Fibroblast of peridontal ligament (primary cell): Measurements from ENCODE around the gene EXTL1.
"Not testable (repeated sequence)": the region's sequence is repeated elsewhere in the genome, so short reads cannot be mapped to it uniquely, and the experiment has no call there.

Experiments
- DNase-seq: peaks from one replicate; pipeline ENCODE4 v3.0.0-alpha.2; 2010; ENCODE audit errors: extremely low read depth

Gene EXTL1, protein sequence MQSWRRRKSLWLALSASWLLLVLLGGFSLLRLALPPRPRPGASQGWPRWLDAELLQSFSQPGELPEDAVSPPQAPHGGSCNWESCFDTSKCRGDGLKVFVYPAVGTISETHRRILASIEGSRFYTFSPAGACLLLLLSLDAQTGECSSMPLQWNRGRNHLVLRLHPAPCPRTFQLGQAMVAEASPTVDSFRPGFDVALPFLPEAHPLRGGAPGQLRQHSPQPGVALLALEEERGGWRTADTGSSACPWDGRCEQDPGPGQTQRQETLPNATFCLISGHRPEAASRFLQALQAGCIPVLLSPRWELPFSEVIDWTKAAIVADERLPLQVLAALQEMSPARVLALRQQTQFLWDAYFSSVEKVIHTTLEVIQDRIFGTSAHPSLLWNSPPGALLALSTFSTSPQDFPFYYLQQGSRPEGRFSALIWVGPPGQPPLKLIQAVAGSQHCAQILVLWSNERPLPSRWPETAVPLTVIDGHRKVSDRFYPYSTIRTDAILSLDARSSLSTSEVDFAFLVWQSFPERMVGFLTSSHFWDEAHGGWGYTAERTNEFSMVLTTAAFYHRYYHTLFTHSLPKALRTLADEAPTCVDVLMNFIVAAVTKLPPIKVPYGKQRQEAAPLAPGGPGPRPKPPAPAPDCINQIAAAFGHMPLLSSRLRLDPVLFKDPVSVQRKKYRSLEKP

DNA sequence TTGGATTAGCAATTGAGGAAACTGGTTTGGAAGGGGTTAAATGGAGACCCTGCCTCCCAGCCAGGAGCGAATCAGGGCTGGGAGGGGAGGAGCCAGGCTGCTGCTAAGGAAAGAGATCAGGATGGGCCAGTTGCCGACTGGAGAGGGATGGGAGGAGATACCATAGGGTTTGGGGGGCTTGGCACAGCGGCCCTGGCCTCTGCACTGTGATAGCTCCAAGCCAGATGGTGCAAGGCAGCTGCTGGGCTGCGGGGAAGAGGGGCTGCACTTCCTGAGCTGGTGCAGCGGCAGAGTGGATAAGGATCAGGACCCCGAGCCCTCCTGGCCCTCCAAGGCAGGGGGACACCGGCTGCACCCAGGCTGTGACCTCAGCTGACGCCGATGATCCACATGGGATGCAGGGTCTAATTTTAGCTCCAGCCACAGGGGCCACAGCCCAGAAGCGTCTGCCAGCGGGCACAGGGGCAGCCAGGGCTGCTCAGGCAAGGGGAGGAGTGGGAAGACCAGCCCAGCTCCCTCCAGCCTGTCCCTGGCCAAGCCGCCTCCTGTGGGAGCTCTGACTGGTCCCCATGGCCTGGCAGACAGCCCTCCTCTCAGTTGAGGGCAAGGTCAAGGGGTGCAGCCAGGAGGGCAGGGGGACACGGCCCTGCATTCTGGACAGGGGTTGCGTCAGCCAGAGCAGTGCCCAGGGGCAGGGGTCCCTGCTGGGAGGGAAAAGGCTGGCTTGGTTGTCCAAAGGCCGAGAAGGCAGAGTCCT, at the start of gene EXTL1:
Gene EXTL1, plus strand, starts transcription at position 129 of the 757 bp plus-strand sequence. CDS start 872 bp downstream, outside the sequence.
- peak; percentile 34 for DNase-seq

DNA sequence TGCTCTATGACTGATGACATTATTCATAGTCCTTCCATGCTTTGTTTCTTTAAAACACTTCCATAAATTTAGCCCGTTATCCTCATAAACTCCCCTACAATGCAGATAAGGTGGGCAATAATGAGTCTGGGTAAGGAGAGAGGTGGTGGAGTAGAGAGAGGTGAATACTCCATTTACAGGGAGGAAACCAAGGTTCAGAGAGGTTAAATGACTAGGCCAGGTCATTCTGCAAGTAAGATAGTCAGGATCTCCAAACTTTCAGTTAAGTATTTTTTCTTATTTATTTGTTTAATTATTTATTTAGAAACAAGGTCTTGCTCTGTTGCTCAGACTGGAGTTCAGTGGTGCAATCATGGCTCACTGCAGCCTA, 49.8 kb upstream of the EXTL1 start:
- DNase-seq: no peak

DNA sequence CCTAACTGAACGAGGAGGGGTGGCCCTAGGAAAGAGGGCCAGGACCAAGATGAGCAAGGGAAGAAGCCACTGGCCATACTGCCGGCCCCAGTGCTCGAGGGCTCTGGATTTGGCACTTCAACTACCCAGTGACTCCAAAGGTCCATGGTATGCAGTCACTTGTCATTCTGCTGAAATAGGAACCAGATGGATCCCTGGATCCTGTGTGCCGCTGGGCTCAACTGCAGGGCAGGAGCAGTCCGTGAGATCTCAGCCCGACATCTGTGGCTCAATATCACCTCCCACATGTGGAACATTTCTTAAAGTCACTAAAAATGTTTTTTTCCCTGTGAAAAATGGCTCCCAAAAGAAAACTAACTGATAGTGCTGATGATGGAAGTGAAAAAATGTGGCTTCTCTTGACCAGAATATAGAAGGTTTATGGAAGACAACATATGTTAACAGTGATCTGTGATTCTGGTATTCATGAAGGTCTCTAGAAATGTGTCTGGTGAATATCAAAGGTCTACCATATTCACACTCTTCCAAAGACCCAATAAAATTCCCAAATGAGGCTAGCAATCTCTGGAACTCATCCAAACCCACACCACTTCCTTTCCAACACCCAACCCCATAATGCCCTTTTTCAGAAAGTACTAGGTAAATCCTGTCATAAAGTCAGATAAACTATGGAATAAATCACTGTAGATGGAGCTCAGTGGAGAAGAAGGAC, 47.8 kb upstream of the EXTL1 start:
- no peak for DNase-seq

DNA sequence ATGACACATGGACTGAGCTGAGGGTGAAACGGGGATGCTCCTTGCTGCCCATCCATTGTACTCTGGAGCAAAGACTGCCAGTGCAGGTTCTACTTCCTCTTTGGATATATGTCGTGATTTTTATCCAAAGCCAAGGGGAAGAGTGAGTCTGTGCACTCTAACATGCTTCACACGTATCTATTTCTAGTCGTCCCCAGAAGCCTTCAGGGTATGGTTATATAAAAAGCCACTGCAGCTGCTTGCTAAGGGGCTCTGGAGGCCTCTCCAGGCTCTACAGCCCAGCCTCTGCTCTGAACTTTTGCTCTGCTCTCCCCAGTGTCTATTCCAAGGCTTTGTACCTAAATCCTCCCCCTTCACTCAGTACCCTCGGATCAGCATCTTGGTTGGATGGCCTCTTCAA, 43.8 kb upstream of the EXTL1 start:
- no peak for DNase-seq

DNA sequence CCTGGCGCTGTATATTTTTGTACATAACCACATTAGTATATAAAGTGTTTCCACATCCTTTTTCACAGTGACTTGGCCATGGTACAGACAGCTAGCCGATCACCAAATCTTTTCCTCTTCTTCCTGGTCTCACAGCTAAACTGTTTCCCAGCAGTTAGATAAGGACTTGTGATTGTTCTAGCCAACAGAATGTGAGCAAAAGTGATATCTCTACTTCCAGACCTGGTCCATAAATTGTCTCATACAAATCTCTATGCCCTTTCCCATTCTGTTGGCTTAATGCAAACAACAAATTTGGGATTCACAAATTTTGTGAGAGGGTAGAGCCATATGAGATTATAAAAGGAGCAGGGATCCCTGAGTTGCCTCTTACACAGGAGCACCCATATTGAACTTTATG, 43.2 kb upstream of the EXTL1 start:
- DNase-seq: no peak

DNA sequence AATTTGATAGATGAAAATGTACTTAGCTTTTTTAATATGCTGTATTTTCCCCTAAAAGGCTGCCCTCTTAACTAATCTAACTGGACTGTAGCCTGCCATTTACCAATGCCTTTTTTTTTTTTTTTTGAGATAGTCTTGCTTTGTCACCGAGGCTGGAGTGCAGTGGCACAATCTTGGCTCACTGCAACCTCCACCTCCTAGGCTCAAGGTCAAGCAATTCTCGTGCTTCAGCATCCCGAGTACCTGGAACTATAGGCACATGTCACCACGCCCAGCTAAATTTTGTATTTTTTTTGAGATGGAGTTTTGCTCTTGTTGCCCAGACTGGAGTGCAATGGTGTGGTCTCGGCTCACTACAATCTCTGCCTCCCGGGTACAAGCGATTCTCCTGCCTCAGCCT, 42.4 kb upstream of the EXTL1 start:
- DNase-seq: no peak

DNA sequence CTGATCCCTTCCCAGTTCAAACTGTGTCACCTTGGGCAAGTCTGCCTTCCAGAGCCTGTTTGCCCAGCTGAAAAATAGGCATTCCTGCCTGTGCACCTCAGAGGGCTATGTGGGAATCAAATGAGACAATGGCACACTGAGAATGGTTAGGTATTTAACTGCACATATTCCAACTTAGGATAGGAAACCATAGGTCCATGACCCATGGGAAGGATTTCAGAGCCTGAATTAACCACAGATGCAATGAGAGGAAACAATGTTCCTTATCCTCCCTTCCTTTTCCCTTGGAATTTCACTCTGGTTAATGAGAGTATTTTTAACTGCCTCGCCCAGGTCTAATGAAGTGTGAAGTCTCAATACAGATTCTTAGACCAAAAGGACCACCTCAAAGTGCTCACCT, 36.4 kb upstream of the EXTL1 start:
- DNase-seq: no peak

DNA sequence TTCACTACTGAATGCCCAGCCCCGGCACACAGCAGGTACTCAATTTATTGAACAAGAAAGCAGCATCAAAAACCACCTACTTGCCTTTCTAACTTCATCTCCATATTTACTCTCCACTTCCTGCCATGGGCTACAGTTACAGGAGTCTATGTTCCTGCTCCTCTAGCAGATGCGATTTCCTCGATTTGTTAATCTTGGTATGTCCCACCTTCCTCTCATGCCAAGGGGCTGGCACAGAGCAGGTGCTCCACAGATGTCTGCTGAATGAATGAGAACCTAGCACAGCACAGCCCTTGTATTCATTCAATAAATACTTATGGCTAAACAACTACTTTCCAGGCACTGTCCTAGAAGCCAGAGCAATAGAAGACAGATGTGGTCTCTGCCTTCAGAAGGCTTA, 35.9 kb upstream of the EXTL1 start:
- DNase-seq: no peak

DNA sequence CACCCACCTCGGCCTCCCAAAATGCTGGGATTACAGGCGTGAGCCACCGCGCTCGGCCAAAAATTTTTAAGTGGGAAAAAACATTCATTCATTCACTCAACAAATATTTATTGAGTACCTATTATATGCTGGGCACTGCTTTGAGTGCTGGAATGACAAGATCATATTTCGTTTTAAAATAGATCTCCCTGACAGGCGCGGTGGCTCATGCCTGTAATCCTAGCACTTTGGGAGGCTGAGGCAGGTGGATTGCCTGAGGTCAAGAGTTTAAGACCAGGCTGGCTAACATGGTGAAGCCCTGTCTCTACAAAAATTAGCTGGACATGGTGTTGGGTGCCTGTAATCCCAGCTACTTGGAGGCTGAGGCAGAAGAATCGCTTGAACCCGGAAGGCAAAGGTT, 34.8 kb upstream of the EXTL1 start:
- DNase-seq: not testable (repeated sequence)

DNA sequence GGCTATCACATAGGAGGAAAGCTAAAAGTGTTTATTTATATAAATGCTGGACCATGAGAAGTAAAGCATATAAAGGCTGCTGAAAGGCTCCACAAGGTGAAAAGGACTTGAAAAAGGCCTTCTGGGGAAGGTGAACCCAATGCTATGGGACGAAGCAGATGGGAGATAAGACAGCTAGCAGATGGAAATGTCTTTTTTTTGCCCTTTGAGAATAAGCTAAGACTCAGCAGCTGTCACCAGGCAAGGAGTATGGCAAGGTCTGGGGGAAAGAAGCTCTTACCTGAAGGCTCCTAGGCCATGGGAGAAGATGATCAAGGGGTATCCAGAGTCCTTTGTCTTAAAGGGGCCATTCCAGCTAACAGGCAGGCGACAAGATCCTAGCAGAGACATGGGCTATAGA, 33.6 kb upstream of the EXTL1 start:
- DNase-seq: no peak

DNA sequence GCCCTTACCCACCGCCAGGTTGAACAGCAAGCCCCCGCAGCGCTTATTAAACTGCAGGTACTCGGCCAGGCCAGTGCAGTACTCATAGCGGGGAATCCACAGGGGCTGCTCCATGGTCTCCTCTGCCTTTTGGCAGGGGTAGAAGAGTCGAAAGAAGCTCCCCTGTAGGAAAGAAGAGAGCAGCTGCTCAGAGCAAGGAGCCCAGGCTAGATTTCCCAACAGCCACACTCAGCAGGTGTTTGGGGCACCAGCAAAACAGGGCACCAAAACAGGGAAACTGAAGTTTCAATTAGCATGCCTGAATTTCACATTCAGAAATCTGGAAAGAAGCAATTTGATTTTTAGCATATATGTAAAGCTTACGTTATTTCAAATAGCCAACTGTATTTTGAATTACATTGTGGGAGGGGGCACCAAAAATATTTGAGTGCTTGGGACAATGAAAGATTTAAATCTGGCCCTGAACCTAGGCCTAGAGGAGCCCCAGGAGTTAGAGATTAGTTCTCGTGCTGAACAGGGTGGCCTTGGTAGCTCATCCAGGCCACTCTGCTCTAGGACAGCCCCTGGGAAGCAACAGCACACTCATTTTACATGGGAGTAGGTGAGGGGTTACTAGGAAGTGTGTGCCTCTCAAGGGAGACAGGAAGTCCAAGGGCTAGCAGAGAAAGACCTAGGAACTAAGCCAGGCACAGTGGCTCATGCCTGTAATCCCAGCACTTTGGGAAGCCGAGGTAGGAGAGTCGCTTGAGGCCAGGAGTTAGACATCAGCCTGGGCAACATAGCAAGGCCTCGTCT, 31.9 kb upstream of the EXTL1 start:
- no peak for DNase-seq

DNA sequence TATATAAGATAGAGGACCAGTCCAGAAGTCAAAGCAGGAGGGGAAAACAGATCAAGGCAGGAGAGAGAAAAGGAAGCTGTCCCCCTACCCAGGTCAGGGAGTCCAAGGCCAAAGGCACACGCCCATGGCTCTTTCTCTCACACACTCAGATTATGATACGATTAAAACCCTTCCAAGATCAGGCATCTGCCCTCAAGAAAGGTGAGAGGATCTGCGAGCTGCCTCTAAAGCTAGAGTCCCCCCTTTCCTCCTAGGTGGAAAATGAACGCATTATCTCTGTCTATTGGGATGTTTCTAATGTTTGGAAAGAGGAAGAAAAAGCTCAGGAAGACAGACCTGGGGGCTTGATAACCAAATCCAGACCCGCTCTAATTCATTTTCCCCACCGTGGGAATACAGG, 31.3 kb upstream of the EXTL1 start:
- no peak for DNase-seq

DNA sequence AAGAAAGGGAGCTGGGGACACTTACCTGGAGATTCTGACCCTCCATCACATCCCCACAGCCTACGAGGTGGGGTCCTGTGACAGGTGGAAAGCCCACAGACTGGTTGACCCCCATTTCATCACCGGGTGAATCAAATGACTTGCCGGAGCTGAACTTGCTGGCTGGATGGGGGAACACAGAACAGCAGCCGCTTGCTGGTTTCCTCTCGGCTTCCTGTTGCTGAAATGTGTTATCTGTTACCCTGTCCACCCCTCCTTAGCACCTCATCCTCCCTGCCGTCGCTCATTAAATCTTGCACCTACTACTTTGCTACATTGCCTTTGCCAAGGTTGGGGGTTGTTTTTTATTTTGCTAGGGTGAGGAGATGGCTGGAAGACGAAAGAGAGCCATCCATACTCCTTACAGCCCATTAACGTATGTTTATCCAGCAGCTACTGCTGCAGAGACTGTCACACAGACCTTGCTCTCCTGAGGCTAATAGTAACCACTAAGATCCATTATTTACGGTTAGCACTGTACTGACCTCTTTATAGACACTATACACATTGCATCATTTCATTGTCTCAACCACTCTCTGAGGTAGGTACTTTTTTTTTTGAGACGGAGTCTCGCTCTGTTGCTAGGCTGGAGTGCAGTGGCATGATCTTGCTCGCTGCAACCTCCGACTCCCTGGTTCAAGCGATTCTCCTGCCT, 30.7 kb upstream of the EXTL1 start:
- no peak for DNase-seq

DNA sequence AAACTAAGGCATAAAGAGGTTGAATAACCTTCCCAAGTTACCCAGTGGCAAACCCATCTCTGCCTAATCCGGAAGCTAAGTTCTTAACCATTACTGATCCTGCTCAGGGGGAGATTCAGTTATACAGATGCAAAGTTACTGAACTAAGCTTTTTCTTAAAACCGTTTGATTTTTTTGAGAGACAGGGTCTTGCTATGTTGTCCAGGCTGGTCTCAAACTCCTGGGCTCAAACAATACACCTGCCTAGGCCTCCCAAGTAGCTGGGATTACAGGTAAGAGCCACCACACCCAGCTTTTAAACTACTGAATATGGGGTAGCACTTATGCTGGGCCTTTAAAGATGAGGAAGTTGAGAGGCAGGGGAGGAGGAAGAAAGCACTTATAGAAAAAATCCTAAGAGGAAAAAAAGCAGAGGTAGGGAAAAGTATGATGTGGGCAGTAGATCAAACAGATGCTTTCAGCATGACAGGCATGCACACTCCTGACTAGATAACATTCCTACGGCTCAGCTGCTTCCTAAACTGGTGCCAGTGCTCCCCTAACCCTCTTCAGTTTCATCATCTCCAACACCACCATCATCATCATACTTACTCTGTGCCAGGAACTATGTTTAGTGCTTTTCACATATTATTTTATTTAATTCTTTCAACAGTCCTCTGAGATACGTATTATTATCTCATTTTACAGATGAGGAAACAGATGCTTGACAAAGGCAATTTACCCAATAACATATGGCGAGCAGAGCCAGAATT, 29.5 kb upstream of the EXTL1 start:
- no peak for DNase-seq

DNA sequence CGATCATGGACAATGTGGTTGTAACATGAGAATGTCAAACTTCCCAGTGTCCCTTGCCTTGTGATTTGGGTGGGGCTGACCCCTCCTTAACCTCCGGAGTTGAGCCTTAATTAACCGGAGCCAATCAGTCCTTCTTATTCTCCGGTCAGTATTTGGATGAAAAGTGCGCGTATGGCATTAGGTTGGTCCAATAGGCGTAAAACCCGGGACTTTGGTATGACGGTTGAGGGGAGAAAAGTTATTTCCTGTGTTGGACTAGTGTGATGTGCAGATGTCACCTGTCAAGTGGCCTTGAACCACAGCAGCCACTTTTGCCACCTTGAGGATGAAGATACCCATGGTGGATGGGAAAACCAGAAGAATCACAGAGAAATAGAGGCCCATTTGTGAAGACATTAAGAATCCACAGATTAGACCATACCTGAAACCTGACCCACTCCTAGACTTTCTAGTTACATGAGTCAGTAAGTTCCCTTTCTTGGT, 28.8 kb upstream of the EXTL1 start:
- no peak for DNase-seq

DNA sequence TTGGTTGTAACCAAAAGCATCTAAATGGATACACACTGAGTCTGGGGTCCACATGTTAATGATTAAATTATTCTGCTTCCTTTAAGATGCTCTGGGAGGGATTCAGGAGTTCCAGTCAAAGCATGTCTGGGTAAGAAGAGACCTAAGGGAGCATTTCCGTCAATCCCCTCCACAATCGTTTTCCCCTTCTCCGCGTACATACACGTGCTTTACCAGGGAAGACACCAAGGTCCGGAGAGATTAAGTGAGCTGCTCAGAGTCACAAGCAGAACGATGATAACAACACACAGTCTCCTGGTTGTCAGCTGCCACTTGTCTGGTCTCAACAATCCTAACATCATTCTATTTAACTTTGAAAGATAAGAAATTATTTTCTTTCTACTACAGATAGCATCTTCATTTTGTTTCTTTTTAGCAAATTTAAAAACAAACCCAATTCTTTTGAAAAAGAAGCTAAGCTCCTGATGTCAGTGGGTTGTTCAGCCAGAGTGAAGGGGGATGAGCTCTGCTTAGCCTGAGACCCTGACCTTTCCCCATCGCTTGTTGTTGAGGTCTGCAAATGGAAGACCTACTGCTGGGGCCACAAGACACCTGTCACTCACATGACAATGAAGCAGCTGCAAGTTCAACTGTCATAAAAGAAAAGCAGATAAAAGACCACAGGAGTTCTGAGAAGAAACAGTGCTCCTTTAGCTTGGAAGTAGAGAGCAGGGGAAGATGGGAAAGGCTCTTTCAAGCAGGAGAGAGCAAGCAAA, 28.2 kb upstream of the EXTL1 start:
- DNase-seq: no peak

DNA sequence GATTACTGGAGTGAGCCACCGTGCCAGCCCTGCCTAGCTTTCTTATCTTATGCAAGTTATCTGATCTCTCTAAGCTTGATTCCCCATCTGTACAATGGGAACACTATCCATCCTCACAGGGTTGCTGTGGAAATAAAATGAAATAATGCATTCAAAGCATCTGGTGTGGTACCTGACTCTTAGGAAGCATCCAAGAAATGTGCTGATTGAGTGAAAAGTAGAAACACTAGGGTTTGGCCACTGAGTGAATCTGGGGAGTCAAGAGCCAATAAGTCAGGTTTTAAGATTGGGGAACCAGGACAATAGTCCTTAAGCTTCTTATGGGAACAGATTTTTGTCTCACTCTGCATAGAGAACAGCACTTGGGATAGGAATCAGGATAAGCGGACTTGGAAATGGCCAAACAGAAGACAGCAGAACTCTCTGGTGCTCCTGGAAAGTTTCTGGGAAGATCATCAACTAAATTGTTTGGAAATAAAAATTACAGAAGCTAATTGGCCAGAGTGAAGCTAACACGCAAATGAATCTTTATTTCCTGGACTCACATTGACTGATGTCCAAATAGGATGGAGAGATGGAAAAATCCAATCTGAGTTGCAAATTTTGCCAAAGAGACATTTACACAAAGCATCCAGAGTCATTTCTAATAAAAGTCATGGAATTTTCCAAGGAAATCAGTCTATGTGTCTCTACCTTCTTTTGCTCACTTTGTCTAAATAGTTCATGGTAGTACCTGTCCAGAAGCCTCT, 27.0 kb upstream of the EXTL1 start:
- no peak for DNase-seq
